ENCODE measurements around the gene RAD51.

- TF ChIP-seq CTCF (IDR thresholded peaks at IDR 0.05), result no peak
- peak in 2 of 4 donors; percentile 45 to 62 for TF ChIP-seq POLR2A (IDR thresholded peaks at IDR 0.05)
Observed at GRCh38 chr15:40694688-40695468, at the start of gene RAD51.

Measured in esophagus squamous epithelium (tissue), 4 donors.